SIG-M5 (cell line): ENCODE results near the gene ACER3.

Source experiments
- DNase-seq: peaks from one replicate; lab custom pipeline; 2025; lab: John Stamatoyannopoulos, UW

The ACER3 gene

DNA sequence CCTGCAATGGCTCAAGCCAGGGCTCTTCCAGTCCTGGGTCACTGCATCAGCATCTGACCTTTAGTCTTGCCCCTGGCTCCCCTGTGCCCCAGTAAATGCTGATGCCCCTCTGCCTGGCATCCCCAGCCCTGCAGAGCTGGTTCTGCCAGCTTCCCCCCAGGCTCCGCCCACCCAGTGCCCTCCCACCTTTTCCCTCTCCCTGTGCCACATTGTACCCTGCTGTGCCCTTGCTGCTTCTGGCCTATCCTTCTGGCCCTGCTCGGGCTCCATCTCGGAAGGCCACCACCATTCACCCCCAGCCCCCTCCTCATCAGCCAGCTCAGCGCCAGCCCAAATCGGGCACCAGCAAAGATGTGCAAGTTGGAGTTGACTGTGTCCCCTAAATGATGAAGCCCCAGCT is 213.5 kb downstream of the ACER3 start:
- DNase-seq: no peak

DNA sequence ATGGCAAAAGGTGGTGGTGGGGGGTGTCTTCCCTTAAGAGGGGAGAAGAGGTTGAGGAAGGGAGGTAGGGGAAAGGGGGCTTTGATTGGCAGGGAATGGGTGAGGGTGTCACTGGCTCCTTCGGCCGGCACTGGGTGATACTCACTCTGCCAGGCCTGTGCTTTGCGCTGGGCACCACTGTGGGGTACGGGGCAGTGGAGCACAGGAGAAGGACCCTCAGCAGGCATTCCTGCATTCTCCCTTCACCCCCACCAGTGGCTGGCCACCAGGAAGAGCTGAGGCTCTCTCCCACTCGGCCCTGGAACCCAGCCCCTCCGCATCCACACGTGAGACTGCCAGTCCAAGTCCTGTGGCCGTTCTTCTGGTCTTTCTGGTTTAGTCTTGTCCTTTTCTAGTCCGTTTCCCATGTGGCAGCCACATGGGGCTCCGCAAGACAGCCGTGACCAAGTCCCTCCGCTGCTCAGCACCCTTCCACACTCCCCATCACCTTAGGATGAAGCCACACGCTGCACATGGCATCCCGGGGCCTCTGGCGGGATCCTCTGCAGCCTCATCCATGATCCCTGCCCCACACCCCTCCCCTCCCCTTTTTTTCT is 214.0 kb downstream of the ACER3 start:
- no peak for DNase-seq

DNA sequence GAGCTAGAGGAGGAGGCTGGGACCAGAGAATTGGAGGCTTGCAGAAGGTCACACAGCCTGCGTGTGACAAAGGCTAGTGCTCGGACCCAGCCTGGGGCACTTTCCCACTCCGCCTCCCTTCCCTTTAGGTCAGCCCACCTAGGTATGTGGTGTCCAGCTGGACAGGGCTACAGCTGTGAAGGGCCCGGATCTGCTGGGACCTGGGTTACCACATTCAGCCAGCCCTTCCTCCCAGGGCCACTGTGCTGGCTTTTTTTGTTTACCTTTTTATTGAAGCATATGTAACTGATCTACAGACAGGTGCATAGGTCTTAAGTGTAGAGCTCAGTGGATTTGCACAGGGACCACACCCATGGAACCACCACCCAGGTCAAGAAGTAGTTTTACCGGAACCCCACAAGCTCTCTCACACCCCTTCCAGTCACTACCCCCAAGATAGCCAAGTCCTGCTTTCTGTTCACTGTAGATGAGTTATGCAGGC is 214.7 kb downstream of the ACER3 start:
- DNase-seq: no peak
